ENCODE data around the gene STAT5B. TPM values are rescaled to one million over a fixed set of nuclear protein-coding genes. Genes with fewer than 3 reads are reported as not detected.
A peak's percentile ranks its signal among the peaks of the same experiment; 100 is the strongest.

STAT5B gene
- total RNA-seq, 2 experiments from 2014 or later, result 185 to 192 TPM

- H3K36me3 Mint-ChIP-seq (ENCODE audit: low read depth), result peaks cover 53% of the 10 kb centered on the region
- intact Hi-C loops (cut with micrococcal nuclease), result loop anchor here (1.0 to 5.0 kb wide), 2 partner anchors 67 to 107 kb away; partner anchors contain the start of gene KCNH4
- peaks cover 62% of the 10 kb centered on the region for H3K4me1 Mint-ChIP-seq (ENCODE audit: low read depth)
- peak; percentile 74 for DNase-seq
- no peaks in the 10 kb centered on the region for H3K27me3 Mint-ChIP-seq (ENCODE audit: low read depth)
- peak overlapping the region; percentile 86 for H3K4me3 Mint-ChIP-seq
- no peaks in the 10 kb centered on the region for H3K9me3 Mint-ChIP-seq
- H3K27ac Mint-ChIP-seq, result peak overlapping the region; percentile 87
- CTCF ChIA-PET, result interaction anchor here (0.5 to 3.4 kb wide), 11 partner anchors 10 to 268 kb away, joined by 3 to 41 read pairs (median 4); no protein-coding TSS in a partner anchor
Observed at GRCh38 chr17:42289611-42290181, 13.5 kb upstream of the STAT5B start.

DNA sequence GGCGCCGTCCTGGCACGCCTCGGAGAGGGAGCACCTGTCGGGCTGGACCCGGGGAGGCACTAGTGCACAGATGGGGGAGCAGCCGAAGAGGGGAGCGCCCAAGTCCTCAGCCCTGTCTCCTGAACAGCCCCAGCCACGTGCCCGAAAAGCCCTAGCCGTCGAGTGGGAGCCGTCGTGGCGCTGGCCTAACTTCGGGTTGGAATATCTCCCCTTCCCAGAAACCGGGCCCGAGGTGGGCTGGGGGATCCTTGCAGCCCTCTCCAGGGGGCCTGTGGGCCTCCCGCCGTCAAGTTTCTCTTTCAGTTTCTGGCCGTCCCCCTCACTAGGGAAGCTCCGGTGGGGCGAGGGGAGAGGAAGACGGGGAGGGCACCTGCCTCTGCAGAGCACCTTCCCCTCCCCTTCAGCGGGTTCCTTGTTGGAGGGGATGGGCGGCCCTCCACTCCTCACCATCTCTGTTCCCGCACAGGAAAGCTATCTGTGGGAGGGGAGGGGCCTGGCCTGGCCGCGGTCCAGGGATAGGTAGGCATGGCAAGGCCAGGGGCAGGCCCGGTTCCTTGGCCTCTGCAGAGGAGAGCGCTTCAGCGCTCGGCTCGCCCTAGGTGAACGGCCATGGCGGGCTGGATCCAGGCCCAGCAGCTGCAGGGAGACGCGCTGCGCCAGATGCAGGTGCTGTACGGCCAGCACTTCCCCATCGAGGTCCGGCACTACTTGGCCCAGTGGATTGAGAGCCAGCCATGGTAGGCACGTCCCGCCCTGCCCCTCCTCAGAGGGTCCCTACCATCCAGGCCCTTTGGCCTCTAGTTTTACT is 12.8 kb upstream of the STAT5B start:
- Mint-ChIP-seq H3K27me3 (ENCODE audit: low read depth) (no peaks in the 10 kb centered on the region), H3K36me3 (ENCODE audit: low read depth) (peaks cover 48% of the 10 kb centered on the region), H3K9me3 (no peaks in the 10 kb centered on the region), H3K27ac (peak overlapping the region; percentile 87), H3K4me3 (peak overlapping the region; percentile 86), H3K4me1 (ENCODE audit: low read depth) (peaks cover 66% of the 10 kb centered on the region)
- CTCF ChIA-PET, result interaction anchor here (0.5 to 3.4 kb wide), 12 partner anchors 9 to 267 kb away, joined by 3 to 41 read pairs (median 4); no protein-coding TSS in a partner anchor
- peak; percentile 72 for DNase-seq
- intact Hi-C loops (cut with micrococcal nuclease), result loop anchor here (1.0 to 5.0 kb wide), 3 partner anchors 22 to 107 kb away; partner anchors contain the start of gene KCNH4

DNA sequence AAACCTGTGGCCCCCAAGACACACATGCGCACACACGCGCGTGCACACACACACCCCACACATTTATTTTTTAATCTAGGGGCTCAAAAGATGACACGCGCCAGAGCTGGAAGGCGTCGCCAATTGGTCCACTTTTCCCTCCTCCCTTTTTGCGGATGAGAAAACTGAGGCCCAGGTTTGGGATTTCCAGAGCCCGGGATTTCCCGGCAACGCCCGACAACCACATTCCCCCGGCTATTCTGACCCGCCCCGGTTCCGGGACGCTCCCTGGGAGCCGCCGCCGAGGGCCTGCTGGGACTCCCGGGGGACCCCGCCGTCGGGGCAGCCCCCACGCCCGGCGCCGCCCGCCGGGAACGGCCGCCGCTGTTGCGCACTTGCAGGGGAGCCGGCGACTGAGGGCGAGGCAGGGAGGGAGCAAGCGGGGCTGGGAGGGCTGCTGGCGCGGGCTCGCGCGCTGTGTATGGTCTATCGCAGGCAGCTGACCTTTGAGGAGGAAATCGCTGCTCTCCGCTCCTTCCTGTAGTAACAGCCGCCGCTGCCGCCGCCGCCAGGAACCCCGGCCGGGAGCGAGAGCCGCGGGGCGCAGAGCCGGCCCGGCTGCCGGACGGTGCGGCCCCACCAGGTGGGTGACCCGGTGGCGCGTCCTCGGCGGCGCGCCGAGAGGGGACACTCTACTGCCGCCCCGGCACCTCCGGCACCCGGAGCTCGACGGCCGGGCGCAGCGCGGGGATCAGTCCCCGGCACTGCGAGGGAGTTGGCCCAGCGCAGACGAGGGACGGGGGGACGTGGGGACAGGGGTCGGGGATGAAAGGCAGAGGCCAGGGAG is 12.0 kb upstream of the STAT5B start, which contains the start of gene STAT5A:
TSS of gene STAT5A (plus strand) at position 522 of the 826 bp plus-strand sequence. CDS start 914 bp downstream, outside the sequence.
- H3K9me3 Mint-ChIP-seq, result no peaks in the 10 kb centered on the region

DNA sequence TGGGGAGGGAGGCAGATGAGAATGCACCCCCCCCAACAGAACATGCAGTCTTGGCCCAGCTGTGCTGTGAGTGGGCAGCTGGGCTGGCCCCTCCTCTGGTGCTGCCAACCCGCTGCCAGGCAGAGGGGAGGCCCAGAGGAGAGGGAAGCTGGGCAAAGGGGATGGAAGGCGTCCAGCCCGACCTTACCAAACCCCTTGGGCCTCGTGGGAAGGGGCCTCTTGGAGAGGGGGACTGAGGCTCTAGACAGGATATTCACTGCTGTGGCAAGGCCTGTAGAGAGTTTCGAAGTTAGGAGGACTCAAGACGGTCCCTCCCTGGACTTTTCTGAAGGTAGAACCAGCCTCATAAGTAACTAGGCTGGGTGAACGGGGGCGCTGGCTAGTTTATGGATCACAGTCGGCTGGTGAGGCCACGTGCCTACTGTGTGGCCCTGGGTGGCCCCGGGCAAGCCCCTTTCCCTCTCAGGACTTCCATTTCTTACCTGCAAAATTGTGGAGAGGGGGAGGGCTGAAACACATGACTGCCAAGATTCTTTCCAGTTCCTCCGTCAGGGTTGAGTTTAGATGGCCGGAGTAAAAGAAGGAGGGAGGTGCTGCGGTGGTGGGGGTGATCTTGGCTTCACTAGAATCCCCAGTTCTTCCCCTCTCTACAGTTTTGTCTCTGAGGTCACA is 11.2 kb upstream of the STAT5B start:
- no peaks in the 10 kb centered on the region for H3K9me3 Mint-ChIP-seq
- intact Hi-C loops (cut with micrococcal nuclease), result loop anchor here (1.0 to 5.0 kb wide), 4 partner anchors 10 to 105 kb away; partner anchors contain the start of gene KCNH4
- peak overlapping the region; percentile 95 for H3K27ac Mint-ChIP-seq
- no peaks in the 10 kb centered on the region for H3K27me3 Mint-ChIP-seq (ENCODE audit: low read depth)
- CTCF ChIA-PET, result interaction anchor here (0.7 to 3.4 kb wide), 6 partner anchors 10 to 98 kb away, joined by 3 to 41 read pairs (median 8); no protein-coding TSS in a partner anchor
- DNase-seq, result peak; percentile 71
- peaks cover 73% of the 10 kb centered on the region for H3K4me1 Mint-ChIP-seq (ENCODE audit: low read depth)
- peaks cover 39% of the 10 kb centered on the region for H3K36me3 Mint-ChIP-seq (ENCODE audit: low read depth)
- peak overlapping the region; percentile 86 for H3K4me3 Mint-ChIP-seq

More for the DNA sequence above, 12.0 kb upstream of the STAT5B start, which contains the start of gene STAT5A:
- peak; percentile 88 for DNase-seq
- Mint-ChIP-seq H3K4me1 (ENCODE audit: low read depth) (peaks cover 68% of the 10 kb centered on the region), H3K27me3 (ENCODE audit: low read depth) (no peaks in the 10 kb centered on the region), H3K4me3 (peak within 1 kb of the TSS; percentile 86), H3K27ac (peak within 1 kb of the TSS; percentile 95), H3K36me3 (ENCODE audit: low read depth) (peaks cover 44% of the 10 kb centered on the region)
- CTCF ChIA-PET, result interaction anchor here (0.9 to 3.4 kb wide), 6 partner anchors 14 to 115 kb away, joined by 3 to 41 read pairs (median 6); no protein-coding TSS in a partner anchor
- intact Hi-C loops (cut with micrococcal nuclease), result loop anchor here (1.0 to 5.0 kb wide), 5 partner anchors 11 to 106 kb away; partner anchors contain the start of gene KCNH4

GRCh38 chr17:42286411-42287221 is 10.4 kb upstream of the STAT5B start:
- CTCF ChIA-PET, result interaction anchor here (0.6 to 2.1 kb wide), 5 partner anchors 9 to 97 kb away, joined by 3 to 19 read pairs (median 3); no protein-coding TSS in a partner anchor
- H3K4me1 Mint-ChIP-seq (ENCODE audit: low read depth), result peaks cover 71% of the 10 kb centered on the region
- intact Hi-C loops (cut with micrococcal nuclease), result loop anchor here (1.0 to 5.0 kb wide), 4 partner anchors 9 to 104 kb away; partner anchors contain the start of gene KCNH4
- DNase-seq, result peak; percentile 32
- peak overlapping the region; percentile 86 for H3K4me3 Mint-ChIP-seq
- H3K27ac Mint-ChIP-seq, result peak overlapping the region; percentile 95
- H3K9me3 Mint-ChIP-seq, result no peaks in the 10 kb centered on the region
- H3K36me3 Mint-ChIP-seq (ENCODE audit: low read depth), result peaks cover 32% of the 10 kb centered on the region
- H3K27me3 Mint-ChIP-seq (ENCODE audit: low read depth), result no peaks in the 10 kb centered on the region

- peak; percentile 3 for DNase-seq
- peaks cover 24% of the 10 kb centered on the region for H3K36me3 Mint-ChIP-seq (ENCODE audit: low read depth)
- H3K27ac Mint-ChIP-seq, result peak overlapping the region; percentile 95
- H3K27me3 Mint-ChIP-seq (ENCODE audit: low read depth), result no peaks in the 10 kb centered on the region
- peaks cover 60% of the 10 kb centered on the region for H3K4me1 Mint-ChIP-seq (ENCODE audit: low read depth)
- H3K4me3 Mint-ChIP-seq, result peak overlapping the region; percentile 31
- intact Hi-C loops (cut with micrococcal nuclease), result loop anchor here (5.0 kb wide), 1 partner anchor 103 kb away; the partner anchor contains the start of gene KCNH4
- H3K9me3 Mint-ChIP-seq, result no peaks in the 10 kb centered on the region
- CTCF ChIA-PET, result interaction anchor here (0.6 to 2.1 kb wide), 3 partner anchors 25 to 63 kb away, joined by 3 to 19 read pairs (median 4); no protein-coding TSS in a partner anchor
Observed at GRCh38 chr17:42285346-42286050, 9.3 kb upstream of the STAT5B start.

DNA sequence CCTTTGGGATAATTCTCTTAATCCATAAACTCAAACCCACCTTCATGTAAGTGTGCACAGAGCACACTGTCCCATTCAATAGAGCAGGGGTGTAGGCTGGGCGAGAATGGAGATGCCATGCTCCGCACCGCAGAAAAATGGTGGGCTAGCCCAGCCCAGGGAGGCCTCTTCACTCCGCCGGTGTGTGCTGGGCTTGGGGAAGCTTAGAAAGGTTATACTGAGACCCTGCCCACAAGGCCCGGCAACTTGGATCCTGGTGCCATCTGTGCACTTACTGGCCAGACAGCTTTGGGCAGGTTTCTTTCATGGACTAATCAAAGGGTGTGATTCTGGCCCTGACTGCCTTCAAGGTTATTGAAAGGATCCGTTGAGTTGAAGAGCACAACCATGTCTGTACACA is 8.4 kb upstream of the STAT5B start:
- H3K9me3 Mint-ChIP-seq, result no peaks in the 10 kb centered on the region
- no peak overlapping the region for H3K27ac Mint-ChIP-seq
- intact Hi-C loops (cut with micrococcal nuclease), result no loop called here
- peaks cover 51% of the 10 kb centered on the region for H3K4me1 Mint-ChIP-seq (ENCODE audit: low read depth)
- peaks cover 15% of the 10 kb centered on the region for H3K36me3 Mint-ChIP-seq (ENCODE audit: low read depth)
- CTCF ChIA-PET, result interaction anchor here (0.6 to 1.1 kb wide), 2 partner anchors 62 to 106 kb away, joined by 3 read pairs; no protein-coding TSS in a partner anchor
- DNase-seq, result peak; percentile 3
- H3K4me3 Mint-ChIP-seq, result no peak overlapping the region
- H3K27me3 Mint-ChIP-seq (ENCODE audit: low read depth), result no peaks in the 10 kb centered on the region

DNA sequence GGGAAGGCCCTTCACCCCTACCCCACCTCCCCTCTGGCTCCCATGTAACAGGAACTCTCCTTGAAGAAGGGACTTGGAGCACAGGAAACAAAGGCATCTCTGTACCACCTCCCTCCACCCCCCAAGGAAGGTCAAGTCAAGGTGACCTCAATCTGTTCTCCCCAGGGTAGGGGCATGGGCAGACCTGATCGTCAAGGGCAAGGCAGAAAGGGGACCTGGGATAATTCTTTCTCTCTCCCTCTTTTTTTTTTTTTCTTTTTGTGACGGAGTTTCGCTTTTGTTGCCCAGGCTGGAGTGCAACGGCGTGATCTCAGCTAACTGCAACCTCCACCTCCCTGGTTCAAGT is 7.8 kb upstream of the STAT5B start:
- Mint-ChIP-seq H3K27me3 (ENCODE audit: low read depth) (no peaks in the 10 kb centered on the region), H3K4me3 (no peak overlapping the region), H3K9me3 (no peaks in the 10 kb centered on the region), H3K27ac (no peak overlapping the region), H3K36me3 (ENCODE audit: low read depth) (peaks cover 9% of the 10 kb centered on the region), H3K4me1 (ENCODE audit: low read depth) (peaks cover 49% of the 10 kb centered on the region)
- CTCF ChIA-PET, result interaction anchor here (1.1 kb wide), 1 partner anchor 62 kb away, joined by 3 read pairs; no protein-coding TSS in a partner anchor
- intact Hi-C loops (cut with micrococcal nuclease), result no loop called here
- DNase-seq, result no peak

GRCh38 chr17:42283241-42284023 is 7.2 kb upstream of the STAT5B start:
- H3K4me3 Mint-ChIP-seq, result no peak overlapping the region
- no peaks in the 10 kb centered on the region for H3K27me3 Mint-ChIP-seq (ENCODE audit: low read depth)
- DNase-seq, result peak; percentile 3
- CTCF ChIA-PET, result no interaction called here
- H3K4me1 Mint-ChIP-seq (ENCODE audit: low read depth), result peaks cover 49% of the 10 kb centered on the region
- peak overlapping the region; percentile 42 for H3K27ac Mint-ChIP-seq
- H3K36me3 Mint-ChIP-seq (ENCODE audit: low read depth), result peaks cover 7% of the 10 kb centered on the region
- intact Hi-C loops (cut with micrococcal nuclease), result no loop called here
- no peaks in the 10 kb centered on the region for H3K9me3 Mint-ChIP-seq

Measured in activated naive CD4-positive, alpha-beta T cell treated with anti-CD3 and anti-CD28 coated beads for 36 hours (primary cell).